ENCODE data around the gene MRM2. TPM values are rescaled to one million over a fixed set of nuclear protein-coding genes. Genes with fewer than 3 reads are reported as not detected.

MRM2 gene
- total RNA-seq, 4 donors from 2014 or later, result 13.4 to 24.7 (median 15.8) TPM

GRCh38 chr7:2274666-2275065 is 32.7 kb upstream of the MRM2 start:
- Histone ChIP-seq H3K9me3 (no peaks in the 10 kb centered on the region), H3K4me3 (no peak overlapping the region), H3K4me1 (peaks cover 0 to 3% (median 0%) of the 10 kb centered on the region in 4 donors), H3K36me3 (peaks cover 0 to 70% (median 25%) of the 10 kb centered on the region in 3 donors), H3K27ac (no peak overlapping the region), H3K27me3 (no peaks in the 10 kb centered on the region)
- DNase-seq (ENCODE audit: low spot score in 2 of 2), result no peak
- 83 to 95% methylated on average over 3 to 7 of the region's 7 CpGs for WGBS, 2 donors
- TF ChIP-seq POLR2A (IDR thresholded peaks at IDR 0.05), result no peak
- TF ChIP-seq, protein P1, sequence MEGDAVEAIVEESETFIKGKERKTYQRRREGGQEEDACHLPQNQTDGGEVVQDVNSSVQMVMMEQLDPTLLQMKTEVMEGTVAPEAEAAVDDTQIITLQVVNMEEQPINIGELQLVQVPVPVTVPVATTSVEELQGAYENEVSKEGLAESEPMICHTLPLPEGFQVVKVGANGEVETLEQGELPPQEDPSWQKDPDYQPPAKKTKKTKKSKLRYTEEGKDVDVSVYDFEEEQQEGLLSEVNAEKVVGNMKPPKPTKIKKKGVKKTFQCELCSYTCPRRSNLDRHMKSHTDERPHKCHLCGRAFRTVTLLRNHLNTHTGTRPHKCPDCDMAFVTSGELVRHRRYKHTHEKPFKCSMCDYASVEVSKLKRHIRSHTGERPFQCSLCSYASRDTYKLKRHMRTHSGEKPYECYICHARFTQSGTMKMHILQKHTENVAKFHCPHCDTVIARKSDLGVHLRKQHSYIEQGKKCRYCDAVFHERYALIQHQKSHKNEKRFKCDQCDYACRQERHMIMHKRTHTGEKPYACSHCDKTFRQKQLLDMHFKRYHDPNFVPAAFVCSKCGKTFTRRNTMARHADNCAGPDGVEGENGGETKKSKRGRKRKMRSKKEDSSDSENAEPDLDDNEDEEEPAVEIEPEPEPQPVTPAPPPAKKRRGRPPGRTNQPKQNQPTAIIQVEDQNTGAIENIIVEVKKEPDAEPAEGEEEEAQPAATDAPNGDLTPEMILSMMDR (IDR thresholded peaks at IDR 0.05), result no peak

DNA sequence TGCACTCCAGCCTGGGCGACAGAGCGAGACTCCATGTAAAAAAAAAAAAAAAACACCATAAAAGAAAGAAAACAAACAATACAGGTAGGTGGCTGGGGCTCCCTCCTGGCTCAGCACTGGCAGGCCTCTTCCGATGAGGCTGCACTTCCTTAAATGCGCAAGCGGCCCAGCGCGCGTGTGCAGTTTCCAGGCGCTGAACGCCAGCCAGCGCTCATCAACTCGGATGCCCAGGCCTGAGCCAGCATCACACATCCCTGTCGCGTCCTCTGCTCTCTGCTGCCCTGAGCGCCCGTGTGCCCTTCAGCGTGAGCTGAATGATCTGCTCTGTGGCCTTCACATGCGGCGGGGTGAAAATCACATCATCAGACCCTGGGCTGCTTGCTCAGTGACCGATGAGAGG is 31.9 kb upstream of the MRM2 start:
- Histone ChIP-seq H3K27me3 (no peaks in the 10 kb centered on the region), H3K36me3 (peaks cover 0 to 72% (median 25%) of the 10 kb centered on the region in 3 donors)

GRCh38 chr7:2272031-2272430 is 30.0 kb upstream of the MRM2 start:
- H3K36me3 ChIP-seq, result peaks cover 0 to 62% (median 23%) of the 10 kb centered on the region in 3 donors
- WGBS, 2 donors, result 76 to 82% methylated on average over 7 to 9 of the region's 9 CpGs

More for the DNA sequence above, 31.9 kb upstream of the MRM2 start:
- Histone ChIP-seq H3K4me1 (peaks cover 0 to 6% (median 0%) of the 10 kb centered on the region in 4 donors), H3K27ac (no peak overlapping the region), H3K4me3 (no peak overlapping the region), H3K9me3 (no peaks in the 10 kb centered on the region)
- no peak for DNase-seq (ENCODE audit: low spot score in 2 of 2)
- TF ChIP-seq POLR2A (IDR thresholded peaks at IDR 0.05) (no peak), EP300 (IDR thresholded peaks at IDR 0.05) (no peak)
- TF ChIP-seq, protein P1 (IDR thresholded peaks at IDR 0.05), result no peak
- 92 to 97% methylated on average over 20 of the region's 20 CpGs for WGBS, 2 donors

DNA sequence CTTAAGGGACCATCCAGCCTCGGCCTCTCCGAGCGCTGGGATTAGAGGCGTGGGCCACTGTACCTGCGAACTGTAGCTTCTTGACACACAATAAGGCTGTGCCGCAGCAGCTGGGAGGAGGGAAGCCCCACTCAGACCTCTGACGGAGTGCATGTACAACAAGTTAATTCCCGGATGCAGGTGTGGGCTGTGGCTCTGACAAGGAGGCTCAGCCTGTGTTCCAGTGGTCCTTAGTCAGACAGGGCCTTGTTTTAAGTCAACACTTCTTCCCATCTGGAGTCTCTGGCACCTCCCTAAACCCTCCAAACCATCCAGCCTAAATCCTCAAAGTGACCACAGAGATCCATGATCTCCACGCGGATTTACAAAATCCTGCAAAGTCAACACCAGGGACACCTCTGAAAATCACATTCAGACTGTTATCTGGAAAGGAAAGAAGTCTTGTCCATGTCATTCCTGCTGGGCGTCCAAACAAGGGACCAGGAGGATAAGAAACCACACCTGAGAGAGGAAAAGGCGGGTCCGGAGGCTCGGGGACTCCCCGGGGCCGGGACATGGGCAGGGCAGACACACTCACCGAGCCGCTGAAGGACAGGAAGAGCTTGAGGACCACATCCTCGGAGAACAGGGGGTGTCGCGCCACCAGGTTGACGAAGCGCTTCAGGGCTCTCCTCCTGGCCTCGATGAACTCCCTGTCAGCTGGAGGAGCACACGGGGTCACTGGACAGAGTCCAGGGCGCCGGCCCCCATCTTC is 29.4 kb upstream of the MRM2 start:
- Histone ChIP-seq H3K4me3 (no peak overlapping the region), H3K27ac (no peak overlapping the region), H3K27me3 (no peaks in the 10 kb centered on the region), H3K36me3 (peaks cover 0 to 60% (median 19%) of the 10 kb centered on the region in 3 donors), H3K4me1 (peaks cover 0 to 6% (median 0%) of the 10 kb centered on the region in 4 donors), H3K9me3 (no peaks in the 10 kb centered on the region)
- TF ChIP-seq, protein P1 (IDR thresholded peaks at IDR 0.05), result no peak
- no peak for TF ChIP-seq POLR2A (IDR thresholded peaks at IDR 0.05)
- no peak for TF ChIP-seq EP300 (IDR thresholded peaks at IDR 0.05)
- WGBS, 2 donors, result 79 to 84% methylated on average over 27 of the region's 27 CpGs
- DNase-seq (ENCODE audit: low spot score in 2 of 2), result no peak

More at GRCh38 chr7:2272031-2272430, 30.0 kb upstream of the MRM2 start:
- no peak overlapping the region for H3K27ac ChIP-seq
- H3K4me1 ChIP-seq, result peaks cover 0 to 6% (median 0%) of the 10 kb centered on the region in 4 donors
- no peaks in the 10 kb centered on the region for H3K27me3 ChIP-seq
- no peaks in the 10 kb centered on the region for H3K9me3 ChIP-seq
- no peak for TF ChIP-seq POLR2A (IDR thresholded peaks at IDR 0.05)
- TF ChIP-seq, protein P1 (IDR thresholded peaks at IDR 0.05), result no peak
- TF ChIP-seq EP300 (IDR thresholded peaks at IDR 0.05), result no peak
- DNase-seq (ENCODE audit: low spot score in 2 of 2), result no peak
- no peak overlapping the region for H3K4me3 ChIP-seq

DNA sequence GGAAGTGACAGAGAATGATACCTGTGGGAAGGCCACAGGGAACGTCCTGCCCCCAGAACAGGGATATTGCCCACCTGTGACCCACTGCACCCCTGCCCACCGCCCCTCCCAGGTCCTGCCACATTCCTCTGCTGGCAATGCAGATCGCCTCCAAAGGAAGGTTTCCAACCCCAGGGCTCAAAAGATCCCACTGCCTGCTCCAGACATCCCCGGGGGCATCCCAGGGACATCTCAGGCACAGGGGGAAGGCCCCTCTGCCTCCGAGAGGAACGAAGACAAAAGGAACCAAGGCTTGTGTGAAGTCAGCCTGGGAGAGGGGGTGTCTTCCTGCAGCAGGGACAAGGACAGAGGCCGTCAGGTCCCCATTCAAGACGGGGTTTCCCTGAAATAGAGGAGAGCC is 28.5 kb upstream of the MRM2 start:
- WGBS, 2 donors, result 81 to 88% methylated on average over 8 of the region's 8 CpGs
- no peak overlapping the region for H3K27ac ChIP-seq
- H3K4me1 ChIP-seq, result peaks cover 0 to 6% (median 0%) of the 10 kb centered on the region in 4 donors

More for the DNA sequence above, 28.5 kb upstream of the MRM2 start:
- Histone ChIP-seq H3K36me3 (peaks cover 0 to 56% (median 19%) of the 10 kb centered on the region in 3 donors), H3K4me3 (no peak overlapping the region), H3K9me3 (no peaks in the 10 kb centered on the region), H3K27me3 (no peaks in the 10 kb centered on the region)
- TF ChIP-seq, protein P1 (IDR thresholded peaks at IDR 0.05), result no peak
- no peak for TF ChIP-seq POLR2A (IDR thresholded peaks at IDR 0.05)
- TF ChIP-seq EP300 (IDR thresholded peaks at IDR 0.05), result no peak
- no peak for DNase-seq (ENCODE audit: low spot score in 2 of 2)

Measured in tibial nerve (tissue), 4 donors.